RPMI7951 (cell line): Measurements from ENCODE around the gene HSF4. TPM values are rescaled to one million over a fixed set of nuclear protein-coding genes. Genes with fewer than 3 reads are reported as not detected.

Source experiments
- DNase-seq: peaks from one replicate; pipeline ENCODE4 v3.0.0-alpha.2; 2012; ENCODE audit warnings: low read depth
- total RNA-seq: library from RNA; depleted of rRNA; stranded (reverse); fragments of >200 nt; shearing (Covaris generic); gene quantifications from 2 replicates; pipeline ENCODE4 v1.2.3, GENCODE V29; 2014

HSF4 gene
- total RNA-seq, 1 experiment from 2014 or later = 3.7 TPM

DNA sequence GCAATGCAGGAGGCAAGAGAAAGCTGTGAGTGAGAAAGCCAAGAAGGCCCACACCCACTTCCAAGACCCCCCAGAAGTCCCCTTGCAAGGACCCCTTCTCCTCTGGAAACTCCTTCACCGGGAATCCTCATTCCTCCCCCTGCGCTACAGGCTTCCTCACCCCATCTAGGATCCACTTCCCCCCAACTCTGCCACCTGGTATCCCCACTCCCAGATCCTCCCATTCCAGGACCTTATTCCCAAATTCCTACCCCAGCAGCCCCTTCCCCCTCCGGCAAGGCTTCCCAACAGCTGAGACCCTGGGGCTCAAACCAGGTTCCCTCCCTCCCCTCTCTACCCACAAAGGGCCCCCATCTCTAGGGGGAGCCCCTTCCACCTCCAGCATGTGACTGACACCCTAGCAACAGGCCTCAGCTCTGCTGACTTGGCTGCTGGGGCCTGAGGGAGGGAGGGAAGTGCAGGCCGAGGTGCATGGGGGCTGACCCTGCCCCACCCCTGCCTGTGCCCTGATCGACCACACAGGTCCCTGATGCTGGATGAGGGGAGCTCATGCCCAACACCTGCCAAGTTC, 2.1 kb downstream of the HSF4 start:
- DNase-seq = no peak

DNA sequence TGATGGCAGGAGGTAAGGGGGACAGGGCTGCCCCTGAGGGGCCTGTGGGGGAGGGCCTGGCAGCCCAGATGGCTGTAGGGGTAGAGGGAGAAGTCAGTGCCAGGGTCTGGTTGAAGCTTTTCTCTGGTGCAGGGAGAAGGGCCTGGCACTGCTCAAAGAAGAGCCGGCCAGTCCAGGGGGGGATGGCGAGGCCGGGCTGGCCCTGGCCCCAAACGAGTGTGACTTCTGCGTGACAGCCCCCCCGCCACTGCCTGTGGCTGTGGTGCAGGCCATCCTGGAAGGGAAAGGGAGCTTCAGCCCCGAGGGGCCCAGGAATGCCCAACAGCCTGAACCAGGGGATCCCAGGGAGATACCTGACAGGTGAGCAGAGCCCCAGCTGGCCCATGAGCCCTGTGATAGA, 3.0 kb downstream of the HSF4 start:
- DNase-seq = no peak

DNA sequence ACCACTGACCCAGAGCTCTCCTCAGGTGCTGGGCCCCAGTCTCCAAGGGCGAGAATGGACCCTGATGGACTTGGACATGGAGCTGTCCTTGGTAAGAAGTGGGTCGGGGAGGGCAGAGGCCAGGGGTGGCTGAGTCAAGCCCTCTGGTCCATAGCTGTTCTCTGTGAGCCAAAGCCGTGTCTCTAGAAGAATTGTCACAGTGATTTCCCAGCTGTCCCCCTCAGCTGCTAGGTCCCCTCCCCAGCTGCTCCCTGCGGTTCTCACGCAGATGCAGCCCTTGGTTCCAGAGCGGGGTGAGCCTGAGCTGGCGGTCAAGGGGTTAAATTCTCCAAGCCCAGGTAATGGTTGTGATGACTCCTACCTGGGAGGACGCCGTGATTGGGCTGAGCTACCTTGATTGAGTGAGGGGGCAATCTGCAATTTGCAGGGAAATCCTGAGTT, 4.5 kb downstream of the HSF4 start:
- DNase-seq = no peak

DNA sequence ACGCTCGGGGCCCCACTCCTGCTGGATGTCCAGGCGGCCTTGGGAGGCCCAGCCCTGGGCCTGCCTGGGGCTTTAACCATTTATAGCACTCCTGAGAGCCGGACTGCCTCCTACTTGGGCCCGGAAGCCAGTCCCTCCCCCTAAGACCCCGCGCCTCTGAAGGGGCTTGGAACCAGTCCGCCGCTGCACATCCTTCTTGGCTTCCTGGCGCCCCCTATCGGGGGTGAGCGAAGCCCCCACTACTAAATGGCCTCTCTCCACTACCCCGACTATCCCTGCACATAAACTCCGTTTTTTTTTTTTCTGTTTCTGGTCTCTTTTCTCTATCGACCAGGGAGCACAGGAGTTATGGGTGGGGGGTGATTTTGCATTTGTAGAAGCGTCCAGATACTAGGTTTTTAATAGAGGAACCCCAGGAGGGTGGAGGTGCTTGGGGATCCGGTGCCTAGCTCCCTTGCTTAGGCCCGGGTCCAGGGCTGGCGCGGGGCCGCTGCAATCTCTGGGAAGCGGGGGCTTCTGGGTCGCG, 5.2 kb downstream of the HSF4 start:
- no peak for DNase-seq

DNA sequence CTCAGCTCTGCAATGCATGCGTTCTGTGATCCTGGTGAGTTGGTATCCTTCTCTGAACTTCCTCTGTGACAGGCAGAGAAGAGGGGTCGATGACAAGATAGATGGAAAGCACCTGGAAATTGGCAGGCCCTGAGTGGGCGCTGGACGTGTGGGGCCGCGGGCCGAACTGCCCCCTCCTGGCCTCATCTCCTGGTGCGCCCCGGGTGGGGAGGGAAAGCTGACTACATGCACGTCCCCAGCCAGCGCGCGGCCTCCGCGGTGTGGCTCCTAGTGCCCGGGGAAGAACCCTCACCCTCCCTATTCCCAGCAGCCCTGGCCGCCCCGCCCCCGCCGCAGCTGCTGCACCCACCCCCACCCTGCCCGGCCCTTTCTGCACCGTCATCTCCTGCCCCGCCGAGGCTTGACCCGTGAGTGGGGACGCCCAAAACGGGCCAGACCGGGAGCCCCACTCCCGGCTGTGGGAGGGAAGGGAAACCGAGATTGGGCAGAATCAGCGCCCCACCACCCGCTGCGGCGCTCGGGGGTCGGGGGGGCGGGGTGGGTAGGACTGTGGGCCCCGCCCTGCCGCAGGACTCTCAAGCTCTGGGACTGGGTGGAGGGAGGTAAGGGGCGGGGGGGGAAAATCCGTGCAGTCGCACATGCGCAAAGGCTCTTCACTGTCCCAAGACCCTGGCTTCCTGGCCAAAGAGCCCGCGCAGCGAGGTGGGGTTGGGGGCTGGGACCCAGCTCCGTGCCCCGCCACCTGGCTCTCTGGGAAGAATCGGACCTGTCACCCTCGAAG, 5.8 kb downstream of the HSF4 start, which contains the start of gene NOL3:
Gene NOL3, plus strand, starts transcription at position 371 of the 781 bp plus-strand sequence.
- peak; percentile 84 for DNase-seq

DNA sequence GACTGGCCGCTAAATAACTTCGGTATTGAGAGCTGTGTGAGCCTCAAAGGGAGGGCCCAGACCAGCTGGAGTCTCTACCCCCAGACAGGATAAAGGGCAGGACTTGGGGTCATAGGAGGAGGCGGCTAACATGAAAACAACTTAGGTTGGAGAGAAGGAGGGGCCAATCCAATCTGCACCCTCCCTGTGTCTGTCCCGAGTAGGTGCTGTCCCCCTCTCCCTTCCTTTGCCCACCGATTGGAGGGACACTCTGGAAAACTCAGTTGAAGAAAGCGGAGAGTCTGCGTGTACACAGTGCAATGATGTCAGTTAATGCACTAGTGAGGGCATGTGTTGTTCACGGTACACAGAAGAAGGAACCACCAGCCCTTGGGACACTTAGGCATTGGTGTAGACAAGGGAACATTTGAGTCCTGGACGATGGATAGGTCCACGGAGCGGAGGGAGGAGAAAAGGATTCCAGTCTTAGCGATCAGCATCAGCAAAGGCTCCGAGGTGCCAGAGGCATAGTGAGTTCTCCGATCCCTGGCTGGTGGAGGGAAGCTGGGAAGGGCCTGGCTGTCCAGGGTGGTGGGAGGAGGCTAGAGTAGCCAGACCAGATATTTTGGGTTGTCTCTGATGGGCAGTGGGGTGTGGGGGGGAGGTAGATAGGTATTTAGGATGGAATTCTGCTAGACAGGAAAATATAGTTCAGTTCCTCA, 6.6 kb downstream of the HSF4 start:
- peak; percentile 43 for DNase-seq

DNA sequence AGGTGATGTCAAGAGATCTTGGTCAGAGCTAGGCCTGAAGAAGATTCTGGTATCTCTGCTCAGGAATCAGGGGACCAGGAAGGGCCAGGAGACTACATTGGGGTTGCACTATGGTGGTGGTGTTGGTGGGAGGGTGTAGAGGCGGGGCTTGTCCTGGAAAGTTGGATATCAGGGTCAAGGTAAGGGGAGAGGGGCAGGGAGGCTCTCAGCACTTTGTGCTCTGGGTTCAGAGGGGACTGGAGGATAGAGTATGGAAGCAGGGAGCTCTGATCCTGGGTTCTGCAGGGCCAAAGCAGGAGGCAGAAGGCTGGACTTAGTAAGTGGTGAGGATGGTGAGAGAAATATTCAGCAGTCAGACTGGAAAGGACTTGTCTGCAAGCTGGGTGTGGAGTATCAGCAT, 8.8 kb downstream of the HSF4 start:
- DNase-seq = no peak

DNA sequence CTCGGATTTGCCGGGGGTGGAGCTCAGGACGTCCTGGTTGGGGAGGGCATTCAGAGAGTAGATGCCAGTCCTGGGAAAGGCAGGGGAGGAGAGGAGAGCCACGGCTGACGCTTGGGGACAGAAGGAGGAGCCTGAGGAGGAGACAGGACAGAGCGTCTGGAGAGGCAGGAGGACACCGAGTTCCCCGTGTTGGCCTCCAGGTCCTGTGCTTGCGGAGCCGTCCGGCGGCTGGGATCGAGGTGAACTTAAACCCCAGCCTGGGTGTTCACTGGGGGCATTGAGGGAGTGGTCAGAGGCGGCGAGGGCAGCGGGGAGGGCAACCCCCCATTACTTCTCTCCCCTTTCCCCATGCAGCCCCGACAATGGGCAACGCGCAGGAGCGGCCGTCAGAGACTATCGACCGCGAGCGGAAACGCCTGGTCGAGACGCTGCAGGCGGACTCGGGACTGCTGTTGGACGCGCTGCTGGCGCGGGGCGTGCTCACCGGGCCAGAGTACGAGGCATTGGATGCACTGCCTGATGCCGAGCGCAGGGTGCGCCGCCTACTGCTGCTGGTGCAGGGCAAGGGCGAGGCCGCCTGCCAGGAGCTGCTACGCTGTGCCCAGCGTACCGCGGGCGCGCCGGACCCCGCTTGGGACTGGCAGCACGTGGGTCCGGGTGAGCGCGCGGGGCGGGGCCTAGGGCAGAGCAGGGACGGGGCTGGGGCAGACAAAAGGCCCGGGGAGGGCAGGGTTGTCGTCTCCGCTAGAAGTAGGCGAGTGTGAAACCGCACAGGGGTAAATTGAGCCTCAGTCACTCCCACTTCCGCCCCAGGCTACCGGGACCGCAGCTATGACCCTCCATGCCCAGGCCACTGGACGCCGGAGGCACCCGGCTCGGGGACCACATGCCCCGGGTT, 9.5 kb downstream of the HSF4 start:
- DNase-seq = peak; percentile 90

DNA sequence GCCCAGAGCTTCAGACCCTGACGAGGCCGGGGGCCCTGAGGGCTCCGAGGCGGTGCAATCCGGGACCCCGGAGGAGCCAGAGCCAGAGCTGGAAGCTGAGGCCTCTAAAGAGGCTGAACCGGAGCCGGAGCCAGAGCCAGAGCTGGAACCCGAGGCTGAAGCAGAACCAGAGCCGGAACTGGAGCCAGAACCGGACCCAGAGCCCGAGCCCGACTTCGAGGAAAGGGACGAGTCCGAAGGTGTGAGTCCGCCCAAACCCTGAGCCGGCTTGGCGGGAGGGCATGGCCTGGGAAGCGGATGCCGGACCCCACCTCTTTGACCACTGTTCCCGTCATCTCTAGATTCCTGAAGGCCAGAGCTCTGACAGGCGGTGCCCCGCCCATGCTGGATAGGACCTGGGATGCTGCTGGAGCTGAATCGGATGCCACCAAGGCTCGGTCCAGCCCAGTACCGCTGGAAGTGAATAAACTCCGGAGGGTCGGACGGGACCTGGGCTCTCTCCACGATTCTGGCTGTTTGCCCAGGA, 10.2 kb downstream of the HSF4 start:
- no peak for DNase-seq

DNA sequence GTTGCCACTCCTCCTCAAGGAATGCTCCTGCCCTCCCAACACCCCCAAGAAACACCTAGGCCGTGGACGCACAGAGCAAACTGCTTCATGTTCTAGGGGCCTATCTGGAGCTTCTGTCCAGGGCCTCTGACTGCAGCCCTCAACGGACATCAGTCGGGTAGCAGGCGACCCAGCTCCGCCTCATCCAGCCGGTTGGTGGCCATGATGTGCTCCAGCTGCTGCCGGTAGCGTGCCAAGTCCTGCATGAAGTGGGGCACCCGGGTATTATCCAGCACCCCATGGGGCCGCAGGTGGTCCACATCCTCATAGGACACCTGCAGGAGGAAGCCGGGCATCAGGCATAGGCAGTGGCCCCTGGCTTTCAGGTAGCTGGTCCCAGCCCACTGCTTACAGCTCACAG, 12.1 kb downstream of the HSF4 start:
- no peak for DNase-seq

DNA sequence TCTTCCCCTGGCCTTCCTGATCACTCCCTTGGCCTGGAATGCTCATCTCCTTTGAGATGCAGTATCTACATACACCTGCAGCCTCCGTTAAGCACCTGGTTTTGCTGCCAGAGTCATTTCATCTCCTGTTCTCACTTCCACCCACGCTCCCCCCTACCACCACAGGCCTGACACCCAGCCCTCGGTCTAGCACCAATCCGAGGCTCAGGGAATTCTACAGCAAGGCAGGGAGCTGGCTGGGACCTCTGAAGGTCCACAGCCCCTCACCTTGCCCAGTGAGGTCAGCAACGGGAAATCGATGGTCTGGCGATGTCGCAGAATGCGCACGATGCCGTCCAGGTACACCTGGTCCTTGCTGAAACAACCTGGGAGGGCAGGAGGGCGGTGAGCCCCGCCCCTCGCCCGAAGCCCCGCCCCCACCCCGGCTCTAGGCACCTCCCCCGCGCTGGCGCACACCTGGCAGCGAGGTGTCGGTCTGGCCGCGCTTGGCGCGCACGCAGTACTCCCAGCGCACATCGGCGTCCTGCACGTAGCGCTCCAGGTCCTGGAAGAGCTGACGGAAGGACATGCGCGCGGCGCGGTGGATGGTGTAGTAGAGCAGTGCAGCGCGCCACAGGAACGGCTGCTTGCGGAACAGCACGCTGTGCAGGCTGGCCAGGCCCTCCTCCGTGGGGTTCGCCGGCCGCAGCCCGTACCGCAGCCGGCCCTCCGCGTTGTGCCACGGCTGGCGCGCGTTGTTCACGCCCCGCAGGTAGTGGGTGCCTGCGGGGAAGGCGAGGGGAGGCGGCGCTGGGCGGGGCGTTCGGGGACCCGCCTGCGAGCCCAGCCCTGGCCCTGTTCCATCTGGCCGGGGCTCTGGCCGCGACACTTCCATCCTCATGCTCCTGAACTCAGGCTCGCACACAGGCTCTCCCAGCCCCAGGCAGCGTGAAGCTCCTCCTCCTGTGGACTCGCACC, 13.5 kb downstream of the HSF4 start:
- peak; percentile 59 for DNase-seq

DNA sequence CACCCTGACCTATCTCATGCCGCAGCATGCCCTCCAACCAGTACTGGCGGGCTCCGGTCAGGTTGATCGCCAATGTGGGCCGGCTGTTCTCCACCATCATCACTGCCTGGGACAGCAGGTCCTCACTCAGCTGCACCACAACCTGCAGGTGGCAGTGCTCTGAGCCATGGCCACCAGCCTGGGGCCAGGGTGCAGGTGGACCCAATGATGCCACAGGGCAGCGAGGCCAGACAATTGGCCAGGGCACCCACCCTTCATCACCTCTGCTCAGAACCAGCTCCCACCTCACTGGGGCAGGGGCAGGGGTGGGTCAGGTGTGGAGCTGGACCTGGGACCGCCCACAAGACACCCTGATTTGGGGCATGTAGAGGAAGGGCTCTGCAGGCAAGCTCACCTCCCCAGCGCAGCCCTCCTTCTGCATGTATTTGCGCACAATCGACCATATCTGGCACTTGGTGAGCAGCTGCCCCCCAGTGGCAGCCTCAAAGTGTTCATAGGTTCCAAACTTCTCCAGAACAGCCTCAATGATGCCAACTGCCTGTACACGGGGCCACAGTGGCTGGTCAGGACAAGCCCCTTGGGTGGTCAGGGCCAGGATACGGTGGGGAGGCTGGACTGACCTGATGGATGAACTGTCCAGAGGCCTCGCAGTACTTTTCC, 15.0 kb downstream of the HSF4 start:
- DNase-seq = no peak

DNA sequence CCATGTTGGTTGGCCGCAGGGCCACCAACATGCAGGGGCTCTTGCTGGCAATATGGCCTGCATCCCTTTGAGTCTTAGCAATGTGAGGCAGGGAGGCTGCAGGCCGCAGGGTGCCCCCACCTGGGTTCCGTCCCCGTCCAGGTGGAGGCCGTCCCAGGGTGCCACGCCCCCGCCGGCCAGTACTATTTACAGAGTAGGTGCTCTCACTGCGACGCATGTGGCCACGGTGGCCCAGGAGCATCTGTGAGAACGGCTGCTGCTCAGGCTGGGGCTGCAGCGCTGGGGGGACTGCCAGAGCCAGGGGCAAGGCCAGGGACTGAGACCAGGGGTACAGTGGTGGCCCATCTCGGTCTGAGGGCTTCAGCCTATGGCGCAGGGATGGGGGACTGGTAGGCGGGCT, 15.6 kb downstream of the HSF4 start:
- no peak for DNase-seq

DNA sequence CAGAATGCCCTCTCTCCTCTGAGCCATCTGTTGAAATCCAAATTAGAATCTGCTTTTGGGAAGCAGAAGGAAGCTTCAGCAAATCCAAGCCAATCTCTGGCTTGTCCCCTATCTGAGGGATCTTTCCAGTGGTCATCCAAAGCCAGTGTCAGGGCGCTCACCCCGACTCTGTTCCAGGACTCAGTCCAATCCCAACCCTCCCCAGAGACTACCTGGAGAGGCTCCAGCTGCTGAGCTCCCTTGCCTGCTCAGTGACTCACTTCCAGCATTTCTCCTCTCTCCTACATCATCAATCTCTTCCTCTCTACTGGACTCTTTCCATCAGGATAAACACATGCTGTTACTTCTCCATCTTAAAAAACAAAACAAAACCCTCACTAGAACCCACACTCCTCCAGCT, 16.8 kb downstream of the HSF4 start:
- peak; percentile 85 for DNase-seq

DNA sequence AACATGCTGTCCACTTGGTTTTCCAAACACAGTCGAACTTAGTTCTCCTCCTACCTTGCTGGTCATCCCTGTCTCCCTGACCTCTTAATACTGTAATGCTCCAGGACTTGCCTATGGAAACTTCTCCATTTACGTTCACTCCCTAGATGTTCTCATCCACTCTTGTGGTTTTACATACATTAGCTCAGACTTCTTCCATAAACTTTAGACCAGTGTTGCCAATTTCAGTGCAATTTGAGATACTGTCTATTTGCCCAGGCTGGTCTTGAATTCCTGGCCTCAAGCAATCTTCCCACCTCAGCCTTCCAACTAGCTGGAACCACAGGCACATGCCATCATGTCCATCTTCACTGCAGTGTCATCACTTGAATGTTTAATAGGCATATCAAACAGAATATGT, 17.7 kb downstream of the HSF4 start:
- no peak for DNase-seq

DNA sequence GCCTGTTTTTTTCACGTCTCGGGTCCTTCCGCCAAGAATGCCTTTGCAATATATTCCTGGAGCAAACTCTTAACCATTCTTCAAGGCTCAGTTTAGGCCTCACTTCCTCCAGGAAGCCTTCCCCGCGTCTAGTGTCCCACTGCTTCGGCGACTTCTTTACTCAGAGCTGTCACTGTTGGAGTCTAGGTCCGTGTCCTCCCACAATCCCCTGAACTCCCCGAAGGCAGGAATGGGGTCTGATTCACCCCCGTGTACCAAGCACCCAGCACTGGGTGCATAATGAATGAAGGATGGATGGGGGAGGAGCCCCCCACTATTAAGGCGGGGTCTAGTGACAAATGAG, 18.7 kb downstream of the HSF4 start:
- no peak for DNase-seq

DNA sequence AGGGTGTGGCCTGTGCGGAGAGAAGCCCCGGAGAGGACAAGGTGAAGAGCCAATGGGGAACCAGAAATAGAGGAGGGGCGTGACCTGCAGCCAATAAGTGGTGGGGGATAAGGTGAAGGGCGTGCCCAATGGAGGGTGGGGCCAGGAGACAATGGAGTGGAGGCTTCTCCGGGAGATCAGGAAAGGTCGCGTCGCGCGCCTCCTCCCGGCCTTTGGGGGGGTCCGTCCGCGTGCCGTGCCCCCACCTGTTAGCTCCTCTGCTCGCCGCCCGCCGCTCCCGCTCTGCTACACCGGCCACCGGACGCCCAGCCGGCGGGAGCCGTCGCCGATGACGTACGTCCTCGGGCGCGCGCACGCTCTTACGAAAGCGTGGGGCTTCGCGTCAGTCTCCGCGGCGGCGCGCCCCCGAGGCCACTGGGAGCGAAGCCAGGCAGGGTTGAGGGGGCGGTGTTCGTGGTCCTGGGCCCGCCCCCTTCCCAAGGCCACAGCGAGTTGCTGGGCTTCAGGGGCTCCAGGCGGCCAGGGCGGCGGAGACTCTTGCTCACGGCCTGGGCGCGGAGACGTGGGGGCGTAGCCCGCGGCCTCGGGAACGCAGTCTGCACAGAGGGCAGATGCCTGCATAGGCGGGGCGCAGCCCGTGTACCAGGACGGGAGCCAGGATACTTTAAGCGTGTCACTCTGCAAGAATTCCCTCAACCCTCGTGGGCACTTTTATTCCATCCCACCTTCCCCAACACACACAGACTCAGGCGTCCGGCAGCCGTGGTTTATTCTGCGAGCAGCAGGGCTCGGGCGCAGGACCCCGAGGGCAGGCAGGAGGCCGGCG, 19.3 kb downstream of the HSF4 start, which contains the start of gene MATCAP1:
Gene MATCAP1, minus strand, starts transcription at position 337 of the 826 bp plus-strand sequence. CDS start 3,353 bp downstream, outside the sequence.
- DNase-seq = peak; percentile 98

DNA sequence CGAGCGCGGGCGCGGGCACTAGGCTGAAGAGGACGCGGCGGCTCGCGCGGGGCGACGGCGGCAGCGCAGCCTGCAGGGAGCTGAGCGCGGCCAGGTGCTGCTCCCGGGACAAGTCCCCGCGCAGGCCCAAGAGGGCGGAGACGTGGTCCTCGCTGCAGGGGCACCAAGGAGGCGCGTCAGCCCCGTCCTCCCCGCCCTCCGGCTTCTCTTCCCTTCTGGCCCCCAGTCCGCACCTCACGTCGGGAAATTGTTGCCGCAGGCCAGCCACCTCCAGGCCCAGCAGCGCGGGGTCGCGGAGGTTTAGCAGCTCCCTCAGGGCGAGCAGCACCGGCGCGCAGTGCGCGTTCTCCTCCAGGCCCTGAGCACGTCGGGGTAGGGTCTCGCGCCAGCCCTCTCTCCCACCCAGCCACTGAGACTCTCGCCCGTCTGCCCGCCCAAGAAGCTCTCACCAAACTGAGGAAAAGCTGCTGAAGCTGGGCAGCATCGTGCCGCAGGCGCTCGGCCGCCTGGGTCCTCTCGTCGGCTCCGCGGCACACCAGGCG, 20.0 kb downstream of the HSF4 start:
- no peak for DNase-seq
